IMR-90 (cell line): Measurements from ENCODE around the gene BRD3. TPM values are rescaled to one million over a fixed set of nuclear protein-coding genes. Genes with fewer than 3 reads are reported as not detected.
A peak's percentile ranks its signal among the peaks of the same experiment; 100 is the strongest.

Source experiments
- ATAC-seq: fragments of 200-7000 bp; cut with Tn5 transposase; 2 replicates; pipeline ENCODE4 v1.9.1; 2020; ENCODE audit warnings: low read depth, mild to moderate bottlenecking, moderate library complexity
- BruUV-seq: library from RNA; stranded (reverse); fragments of 400-500 nt; replicated peaks from 2 replicates; lab custom pipeline; 2021; lab: Mats Ljungman, UMichigan
- CTCF ChIA-PET: fragments of 300-600 bp; formaldehyde crosslinking; extraction: SDS; loops from one replicate; lab custom pipeline; 2021; ENCODE audit warnings: antibody characterized with exemption; lab: Yijun Ruan, JAX
- POLR2A ChIA-PET: fragments of 300-600 bp; sonication (Branson Sonifier 250); formaldehyde crosslinking; loops from one replicate; lab custom pipeline; 2022; ENCODE audit warnings: antibody characterized with exemption; ENCODE audit not compliant: unreplicated experiment; lab: Charles Lee
- DNase-seq: peaks from one replicate; pipeline ENCODE4 v3.0.0; 2013
- H2AFZ ChIP-seq: replicated peaks from 2 replicates; pipeline ENCODE3; 2013; ENCODE audit warnings: low read length, mild to moderate bottlenecking; ENCODE audit not compliant: poor library complexity
- H2AK5ac ChIP-seq: 2 replicates; pipeline ENCODE4 v1.6.1; 2013; ENCODE audit warnings: low read depth, low read length, inconsistent platforms
- H2AK9ac ChIP-seq: replicated peaks from 2 replicates; pipeline ENCODE3; 2013; ENCODE audit warnings: mild to moderate bottlenecking, low read depth, low read length, moderate library complexity; ENCODE audit not compliant: poor library complexity
- H2BK120ac ChIP-seq: 2 replicates; pipeline ENCODE4 v1.6.1; 2013; ENCODE audit warnings: low read depth, low read length, inconsistent platforms
- H2BK15ac ChIP-seq: 3 replicates; pipeline ENCODE4 v1.6.1; 2013; ENCODE audit warnings: low read depth, low read length, inconsistent platforms
- H2BK20ac ChIP-seq: 2 replicates; pipeline ENCODE4 v1.6.1; 2013; ENCODE audit warnings: low read depth, mild to moderate bottlenecking, inconsistent platforms, low read length, moderate library complexity
- H2BK5ac ChIP-seq: 2 replicates; pipeline ENCODE4 v1.6.1; 2013; ENCODE audit warnings: mild to moderate bottlenecking, low read depth, low read length, inconsistent platforms; ENCODE audit not compliant: poor library complexity, severe bottlenecking
- H3K14ac ChIP-seq: replicated peaks from 2 replicates; pipeline ENCODE4 v1.6.1; 2013; ENCODE audit warnings: low read depth, low read length, inconsistent platforms
- H3K18ac ChIP-seq: 2 replicates; pipeline ENCODE4 v1.6.1; 2013; ENCODE audit warnings: low read depth, low read length, control low read depth
- H3K23ac ChIP-seq: 2 replicates; pipeline ENCODE4 v1.6.1; 2013; ENCODE audit warnings: low read depth, low read length, inconsistent platforms
- H3K27ac ChIP-seq: 2 replicates; pipeline ENCODE4 v1.5.1; 2013; ENCODE audit warnings: mild to moderate bottlenecking, control low read depth, low read length; ENCODE audit not compliant: insufficient read depth
- H3K27me3 ChIP-seq: 2 replicates; pipeline ENCODE4 v1.6.1; 2013; ENCODE audit warnings: low read length; ENCODE audit not compliant: control insufficient read depth, insufficient read depth
- H3K36me3 ChIP-seq: 2 replicates; pipeline ENCODE4 v1.6.1; 2013; ENCODE audit warnings: low read length, mixed read lengths; ENCODE audit not compliant: control insufficient read depth, insufficient read depth
- H3K4ac ChIP-seq: 2 replicates; pipeline ENCODE4 v1.6.1; 2013; ENCODE audit warnings: low read depth, low read length, inconsistent platforms
- H3K4me1 ChIP-seq: 2 replicates; pipeline ENCODE4 v1.6.1; 2013; ENCODE audit warnings: low read length, mixed read lengths; ENCODE audit not compliant: control insufficient read depth, insufficient read depth
- H3K4me2 ChIP-seq: 2 replicates; pipeline ENCODE4 v1.6.1; 2013; ENCODE audit warnings: low read depth, mild to moderate bottlenecking, control low read depth, low read length, moderate library complexity
- H3K4me3 ChIP-seq: 2 replicates; pipeline ENCODE4 v1.5.1; 2013; ENCODE audit warnings: low read depth, mild to moderate bottlenecking, control low read depth, low read length, moderate library complexity; ENCODE audit not compliant: insufficient read depth
- H3K56ac ChIP-seq: 2 replicates; pipeline ENCODE4 v1.6.1; 2013; ENCODE audit warnings: low read length, inconsistent platforms; ENCODE audit not compliant: insufficient read depth; ENCODE audit errors: extremely low read depth
- H3K79me1 ChIP-seq, 2 experiments: 2 replicates each; pipeline ENCODE4 v1.6.1; 2013; ENCODE audit warnings: low read length in 2 of 2, inconsistent platforms in 1 of 2, low read depth in 1 of 2
- H3K9ac ChIP-seq: 2 replicates; pipeline ENCODE4 v1.6.1; 2013; ENCODE audit warnings: low read depth, low read length, control low read depth
- H3K9me1 ChIP-seq: 2 replicates; pipeline ENCODE4 v1.6.1; 2013; ENCODE audit warnings: low read length, inconsistent platforms; ENCODE audit not compliant: insufficient read depth
- H3K9me3 ChIP-seq: 2 replicates; pipeline ENCODE4 v1.6.1; 2013; ENCODE audit warnings: low read length; ENCODE audit not compliant: control insufficient read depth, insufficient read depth
- H4K20me1 ChIP-seq: 2 replicates; pipeline ENCODE4 v1.6.1; 2013; ENCODE audit warnings: low read length, inconsistent platforms; ENCODE audit not compliant: insufficient read depth
- H4K5ac ChIP-seq: 2 replicates; pipeline ENCODE4 v1.6.1; 2013; ENCODE audit warnings: mild to moderate bottlenecking, low read depth, low read length, control low read depth
- H4K8ac ChIP-seq, 2 experiments: 2 replicates each; pipeline ENCODE4 v1.6.1; 2013; ENCODE audit warnings: low read depth in 2 of 2, low read length in 2 of 2, control low read depth in 1 of 2, inconsistent platforms in 1 of 2
- H4K91ac ChIP-seq: 2 replicates; pipeline ENCODE4 v1.6.1; 2013; ENCODE audit warnings: low read depth, low read length, inconsistent platforms; ENCODE audit not compliant: insufficient read depth
- CEBPB ChIP-seq: IDR thresholded peaks from 2 replicates; pipeline ENCODE4 v1.6.1; 2012; ENCODE audit warnings: low read depth, low read length, improper control_type of control experiment
- FOS ChIP-seq: fragments of 150-350 bp; IDR thresholded peaks from 2 replicates; pipeline ENCODE4 v1.6.1; 2016; ENCODE audit warnings: low read depth, low read length
- whole genome bisulfite sequencing, 2 experiments: methylation state at CpG; one replicate each; pipeline versions ENCODE4 v1.1.5 to v1.1.7; 2013; ENCODE audit warnings: missing lambda C conversion rate in 2 of 2; ENCODE audit not compliant: insufficient read length in 1 of 2; ENCODE audit errors: extremely low coverage in 2 of 2; 5-methylcytosine and 5-hydroxymethylcytosine counted together
- dilution Hi-C: fragments of 300-500 bp; cut with HindIII; formaldehyde crosslinking; loops from one replicate; pipeline ENCODE4 v1.14.3; 2018; ENCODE audit warnings: low sequenced_read_pairs; ENCODE audit not compliant: unreplicated experiment
- in situ Hi-C: fragments of 300-500 bp; cut with MboI; formaldehyde crosslinking; loops from 3 replicates; pipeline ENCODE4 v1.14.3; 2019; ENCODE audit warnings: low sequenced_read_pairs, inconsistent platforms, mixed read lengths
- intact Hi-C: fragments of 100-400 bp; cut with micrococcal nuclease; formaldehyde crosslinking; loops from 2 replicates; pipeline ENCODE4 v1.10.0; 2022
- polyA plus RNA-seq, 3 experiments: library from polyadenylated mRNA; depleted of rRNA; stranded (reverse); fragments of >200 nt; gene quantifications; 2 replicates each; pipeline ENCODE4 v1.2.3, GENCODE V29; 2012; ENCODE audit warnings: low replicate concordance in 1 of 3
- total RNA-seq: library from RNA; depleted of rRNA; stranded (reverse); fragments of >200 nt; gene quantifications from 2 replicates; pipeline ENCODE4 v1.2.3, GENCODE V29; 2012

Gene BRD3
- total and polyA plus RNA-seq, 2 of the 4 experiments (the other 2 are of a cell fraction) = 2.2 to 7.1 TPM

- CTCF ChIA-PET = interaction anchor here (0.9 kb wide), 1 partner anchor 12 kb away, joined by 4 read pairs; no protein-coding TSS in a partner anchor
- intact Hi-C loops = no loop called here
- dilution Hi-C loops = no loop called here
These were observed 38.3 kb downstream of the BRD3 start for GRCh38 chr9:134029248-134030226.

More at GRCh38 chr9:134029248-134030226, 38.3 kb downstream of the BRD3 start:
- Histone ChIP-seq H4K5ac (no peak overlapping the region), H3K4me1 (peaks cover 3% of the 10 kb centered on the region; the same call in 1 of the 2 replicates), H4K20me1 (no peaks in the 10 kb centered on the region; the same call in 1 of the 2 replicates), H3K9ac (no peak overlapping the region), H3K23ac (no peak overlapping the region), H2AK5ac (no peak overlapping the region), H2BK20ac (no peak overlapping the region), H3K4me3 (no peak overlapping the region), H2BK120ac (no peak overlapping the region), H3K18ac (no peak overlapping the region), H3K36me3 (peaks cover 46% of the 10 kb centered on the region), H3K9me3 (no peaks in the 10 kb centered on the region), H3K27ac (no peak overlapping the region), H2AK9ac (peak overlapping the region; percentile 21), H2BK15ac (no peak overlapping the region), H3K27me3 (no peaks in the 10 kb centered on the region), H4K91ac (no peak overlapping the region), H3K79me1 (peaks cover 0 to 19% of the 10 kb centered on the region in 2 experiments), H4K8ac (no peak overlapping the region), H3K56ac (no peak overlapping the region), H3K9me1 (peaks cover 2% of the 10 kb centered on the region; the same call in 1 of the 2 replicates), H3K4ac (no peak overlapping the region), H2AFZ (no peak overlapping the region), H3K14ac (no peak overlapping the region), H2BK5ac (no peak overlapping the region), H3K4me2 (no peak overlapping the region)
- no TSS peak for BruUV-seq
- in situ Hi-C loops = no loop called here
- 98% methylated on average over 6 of the region's 21 CpGs; no CpG with 5 or more reads in 1 of the 2 experiments for WGBS, 2 experiments
- DNase-seq (no peak), ATAC-seq (no peak)
- TF ChIP-seq FOS (no peak), CEBPB (peak; percentile 14; the same call in 1 of the 2 replicates)
- POLR2A ChIA-PET = no interaction called here
